Osteoblast (primary cell): ENCODE data around the gene INVS. TPM values are rescaled to one million over a fixed set of nuclear protein-coding genes. Genes with fewer than 3 reads are reported as not detected.

ENCODE experiments used
- DNase-seq: peaks from one replicate; pipeline ENCODE4 v3.0.0; 2011; ENCODE audit warnings: low spot score, mixed read lengths; ENCODE audit not compliant: insufficient read length; ENCODE audit errors: missing footprints
- H2AFZ ChIP-seq: 2 replicates; pipeline ENCODE4 v1.6.0; 2011; ENCODE audit warnings: mild to moderate bottlenecking, low read length
- H3K27ac ChIP-seq: 2 replicates; pipeline ENCODE4 v1.5.1; 2011; ENCODE audit warnings: mild to moderate bottlenecking, low read depth, low read length, moderate library complexity
- H3K27me3 ChIP-seq: 2 replicates; pipeline ENCODE4 v1.6.0; 2012; ENCODE audit warnings: mild to moderate bottlenecking, control low read depth, inconsistent platforms, low read length, moderate library complexity; ENCODE audit not compliant: insufficient read depth
- H3K36me3 ChIP-seq: 2 replicates; pipeline ENCODE4 v1.5.1; 2011; ENCODE audit warnings: mild to moderate bottlenecking, low read length, control low read depth, moderate library complexity; ENCODE audit not compliant: insufficient read depth
- H3K4me1 ChIP-seq: 2 replicates; pipeline ENCODE4 v1.5.1; 2011; ENCODE audit warnings: mild to moderate bottlenecking, low read length, control low read depth, moderate library complexity; ENCODE audit not compliant: insufficient read depth
- H3K4me2 ChIP-seq: 2 replicates; pipeline ENCODE4 v1.6.0; 2011; ENCODE audit warnings: mild to moderate bottlenecking, low read length; ENCODE audit not compliant: insufficient read depth
- H3K4me3 ChIP-seq: fragments of 200-600 bp; sonication (generic); 3 replicates; pipeline ENCODE4 v1.5.1; 2012; ENCODE audit warnings: mild to moderate bottlenecking, low read length, inconsistent platforms; ENCODE audit not compliant: insufficient read depth
- H3K79me2 ChIP-seq: 2 replicates; pipeline ENCODE4 v1.6.0; 2012; ENCODE audit warnings: mild to moderate bottlenecking, low read length, control low read depth, inconsistent platforms; ENCODE audit not compliant: insufficient read depth
- H3K9me3 ChIP-seq: 2 replicates; pipeline ENCODE4 v1.5.1; 2011; ENCODE audit warnings: low read depth, low read length, control low read depth
- H4K20me1 ChIP-seq: 2 replicates; pipeline ENCODE4 v1.6.0; 2012; ENCODE audit warnings: mild to moderate bottlenecking, low read length, control low read depth; ENCODE audit not compliant: insufficient read depth
- CTCF ChIP-seq: IDR thresholded peaks from 2 replicates; pipeline ENCODE4 v1.5.1; 2011; ENCODE audit warnings: mild to moderate bottlenecking, low read depth, low read length, moderate library complexity; ENCODE audit errors: extremely low read depth
- total RNA-seq: library from RNA; depleted of rRNA; stranded (reverse); fragments of >200 nt; gene quantifications from 2 replicates; pipeline ENCODE4 v1.2.3, GENCODE V29; 2012

INVS gene
- total RNA-seq, 1 donor = 27.1 TPM

- Histone ChIP-seq H4K20me1 (no peaks in the 10 kb centered on the region), H3K27ac (no peak overlapping the region), H3K79me2 (peaks cover 3% of the 10 kb centered on the region), H3K27me3 (no peaks in the 10 kb centered on the region), H3K4me1 (no peaks in the 10 kb centered on the region), H3K9me3 (no peaks in the 10 kb centered on the region), H3K36me3 (no peaks in the 10 kb centered on the region), H2AFZ (no peak overlapping the region), H3K4me2 (no peak overlapping the region), H3K4me3 (no peak overlapping the region)
- DNase-seq = no peak
- no peak for TF ChIP-seq CTCF
Measured at GRCh38 chr9:100193078-100193477, 94.0 kb downstream of the INVS start.

DNA sequence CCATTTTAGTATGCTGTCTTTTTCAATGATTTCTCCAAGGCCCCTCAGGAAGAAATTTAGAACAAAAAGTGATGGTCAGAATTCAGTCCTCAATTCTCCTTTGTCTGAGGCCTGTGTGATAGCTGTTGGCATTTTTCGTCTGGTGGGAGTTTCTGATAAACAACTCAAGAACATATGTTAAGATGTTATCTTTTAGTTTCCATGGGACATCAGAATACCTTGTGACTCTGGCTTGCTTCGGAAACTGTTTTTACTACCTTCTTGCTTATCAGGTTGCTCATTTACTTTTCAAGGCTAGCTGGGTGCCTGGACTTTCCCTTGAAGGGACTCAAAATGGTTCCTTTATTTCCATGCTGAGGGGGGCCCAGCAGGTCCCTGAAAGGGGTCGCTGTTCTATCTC, 97.2 kb downstream of the INVS start:
- no peak for DNase-seq
- Histone ChIP-seq H2AFZ (no peak overlapping the region), H3K4me2 (no peak overlapping the region), H3K9me3 (no peaks in the 10 kb centered on the region), H3K79me2 (peaks cover 3% of the 10 kb centered on the region), H3K4me3 (no peak overlapping the region), H4K20me1 (no peaks in the 10 kb centered on the region), H3K27me3 (no peaks in the 10 kb centered on the region), H3K27ac (no peak overlapping the region), H3K36me3 (no peaks in the 10 kb centered on the region), H3K4me1 (no peaks in the 10 kb centered on the region)
- TF ChIP-seq CTCF = no peak

- TF ChIP-seq CTCF = no peak
- no peak overlapping the region for H3K4me2 ChIP-seq
Measured at GRCh38 chr9:100196828-100197227, 97.8 kb downstream of the INVS start.

GRCh38 chr9:100197553-100197952, 98.5 kb downstream of the INVS start:
- no peaks in the 10 kb centered on the region for H3K4me1 ChIP-seq
- H3K9me3 ChIP-seq = no peaks in the 10 kb centered on the region
- H3K4me3 ChIP-seq = no peak overlapping the region
- DNase-seq = no peak
- no peaks in the 10 kb centered on the region for H3K27me3 ChIP-seq
- H3K4me2 ChIP-seq = no peak overlapping the region
- H3K27ac ChIP-seq = no peak overlapping the region
- no peak for TF ChIP-seq CTCF
- H2AFZ ChIP-seq = no peak overlapping the region
- H3K79me2 ChIP-seq = no peaks in the 10 kb centered on the region
- H3K36me3 ChIP-seq = no peaks in the 10 kb centered on the region
- no peaks in the 10 kb centered on the region for H4K20me1 ChIP-seq

More at GRCh38 chr9:100196828-100197227, 97.8 kb downstream of the INVS start:
- no peak overlapping the region for H3K4me3 ChIP-seq
- no peak overlapping the region for H3K27ac ChIP-seq
- H3K4me1 ChIP-seq = no peaks in the 10 kb centered on the region
- H4K20me1 ChIP-seq = no peaks in the 10 kb centered on the region
- no peak overlapping the region for H2AFZ ChIP-seq
- peaks cover 2% of the 10 kb centered on the region for H3K79me2 ChIP-seq
- no peaks in the 10 kb centered on the region for H3K36me3 ChIP-seq
- DNase-seq = no peak
- no peaks in the 10 kb centered on the region for H3K27me3 ChIP-seq
- H3K9me3 ChIP-seq = no peaks in the 10 kb centered on the region
